NCI-H2107 treated with DMSO at 0.1 percent for 48 hours (cell line): ENCODE results near the gene MTTP.

Source experiments
- DNase-seq: peaks from one replicate; lab custom pipeline; 2025; ENCODE audit not compliant: unreplicated experiment; lab: John Stamatoyannopoulos, UW

The MTTP gene

GRCh38 chr4:99593781-99594641 lies 19.4 kb downstream of the MTTP start:
- no peak for DNase-seq

- DNase-seq: no peak
Observed at GRCh38 chr4:99594818-99595217, 20.2 kb downstream of the MTTP start.

- DNase-seq: no peak
Observed at GRCh38 chr4:99606716-99607115, 32.1 kb downstream of the MTTP start.

- no peak for DNase-seq
Observed at GRCh38 chr4:99608417-99608816, 33.8 kb downstream of the MTTP start.

GRCh38 chr4:99610605-99611175 lies 36.1 kb downstream of the MTTP start:
- DNase-seq: no peak

- no peak for DNase-seq
Observed at GRCh38 chr4:99612281-99612680, 37.7 kb downstream of the MTTP start.

GRCh38 chr4:99612704-99613103 lies 38.1 kb downstream of the MTTP start:
- DNase-seq: no peak

- no peak for DNase-seq
Observed at GRCh38 chr4:99614491-99614890, 39.9 kb downstream of the MTTP start.

GRCh38 chr4:99615170-99615820 lies 40.7 kb downstream of the MTTP start:
- DNase-seq: no peak

GRCh38 chr4:99617374-99617773 lies 42.8 kb downstream of the MTTP start:
- no peak for DNase-seq

- DNase-seq: no peak
Observed at GRCh38 chr4:99622341-99622740, 47.7 kb downstream of the MTTP start.

GRCh38 chr4:99624141-99624719 lies 49.6 kb downstream of the MTTP start:
- no peak for DNase-seq

GRCh38 chr4:99625369-99625768 lies 50.7 kb downstream of the MTTP start:
- DNase-seq: no peak

GRCh38 chr4:99628040-99628439 lies 53.4 kb downstream of the MTTP start:
- no peak for DNase-seq

- no peak for DNase-seq
Observed at GRCh38 chr4:99629962-99630554, 55.4 kb downstream of the MTTP start.

- DNase-seq: no peak
Observed at GRCh38 chr4:99630857-99631360, 56.3 kb downstream of the MTTP start.

GRCh38 chr4:99633772-99634171 lies 59.1 kb downstream of the MTTP start:
- DNase-seq: peak; percentile 19

GRCh38 chr4:99634742-99635360 lies 60.2 kb downstream of the MTTP start:
- DNase-seq: no peak

GRCh38 chr4:99635601-99636000 lies 61.0 kb downstream of the MTTP start:
- no peak for DNase-seq

- no peak for DNase-seq
Observed at GRCh38 chr4:99636422-99636821, 61.8 kb downstream of the MTTP start.

- DNase-seq: no peak
Observed at GRCh38 chr4:99637174-99637573, 62.5 kb downstream of the MTTP start.
